Fibroblast of skin of left quadriceps (primary cell): ENCODE data around the gene DNAJC24.
A peak's percentile ranks its signal among the peaks of the same experiment; 100 is the strongest.

ENCODE experiments used
- DNase-seq, 2 experiments: peaks; one replicate each; pipeline ENCODE4 v3.0.0-alpha.2; 2013; ENCODE audit warnings: low read depth in 2 of 2

Gene DNAJC24

GRCh38 chr11:31415435-31415834 is 45.8 kb downstream of the DNAJC24 start:
- no peak for DNase-seq

DNA sequence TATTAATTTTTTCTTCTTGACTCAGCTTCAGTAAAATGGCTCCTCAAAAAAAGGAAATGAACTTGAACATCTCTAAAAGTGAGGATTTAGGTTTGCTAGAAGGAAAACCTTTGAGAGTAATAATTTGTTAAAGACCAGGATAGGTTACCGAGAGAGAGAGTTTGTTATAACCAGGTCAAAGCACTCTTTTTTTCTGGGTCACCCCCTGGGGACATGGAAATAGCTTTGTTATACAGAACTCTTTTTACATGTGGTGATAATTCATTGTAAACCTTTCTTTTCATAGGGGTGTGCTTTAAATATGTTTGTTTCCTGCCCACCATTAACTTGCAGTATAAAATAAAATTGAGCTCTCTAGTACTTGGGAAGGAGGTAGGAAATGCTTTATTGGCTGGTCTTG is 47.7 kb downstream of the DNAJC24 start:
- no peak for DNase-seq

DNA sequence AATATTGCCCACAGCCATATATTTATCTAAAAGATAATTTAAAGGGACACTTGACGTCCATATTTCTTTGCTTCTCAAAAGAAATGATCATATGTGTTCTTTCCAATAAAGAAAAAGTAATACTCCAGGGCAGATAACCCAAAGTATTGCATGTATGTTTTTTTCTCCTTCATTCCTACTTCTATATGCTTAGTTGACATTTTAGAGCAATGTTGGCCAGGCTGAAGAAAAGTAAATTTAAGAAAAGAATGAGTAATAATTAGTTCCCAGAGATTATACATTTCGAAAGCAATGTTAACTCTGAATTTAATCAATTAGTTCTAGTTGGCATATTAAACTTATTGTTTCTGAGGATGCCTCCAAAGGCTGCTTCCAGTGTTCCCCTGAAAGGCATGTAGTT is 48.2 kb downstream of the DNAJC24 start:
- DNase-seq, result no peak

DNA sequence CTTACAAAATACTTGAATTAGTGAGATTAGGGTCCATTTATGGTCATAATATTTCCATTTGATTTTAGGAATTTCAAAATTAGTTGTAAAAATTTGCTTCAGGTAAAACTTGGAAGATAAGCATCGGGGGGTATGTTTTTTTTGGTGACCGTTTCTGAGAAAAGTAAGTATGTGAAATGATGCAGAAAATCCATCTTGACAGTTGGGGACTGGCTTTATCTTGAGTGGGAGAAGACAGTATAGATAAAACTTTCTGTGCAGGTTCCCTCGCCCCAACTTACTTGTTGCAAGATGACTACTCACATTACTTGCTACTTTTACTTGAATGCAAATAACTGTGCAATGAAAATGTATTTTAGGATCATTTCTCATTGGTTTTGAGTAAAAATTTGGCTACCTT is 49.5 kb downstream of the DNAJC24 start:
- DNase-seq, result no peak

DNA sequence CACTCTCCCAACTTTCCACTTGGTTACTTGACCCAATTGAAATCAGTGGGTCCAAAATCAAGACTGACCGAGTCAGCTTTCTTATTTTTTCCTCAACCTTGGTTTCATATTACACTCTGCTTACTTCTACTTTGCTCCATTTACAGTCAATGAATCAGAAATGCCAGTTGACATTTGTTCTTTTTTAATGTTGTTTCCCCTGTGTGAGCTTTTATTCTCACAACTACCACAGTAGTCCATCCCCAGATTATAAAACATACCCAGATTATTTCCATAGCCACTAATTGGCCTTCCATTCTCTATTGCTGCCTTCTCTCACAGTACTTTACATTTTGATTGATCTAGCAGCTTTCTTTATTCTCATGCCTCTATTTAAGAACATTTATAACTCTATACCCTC is 50.0 kb downstream of the DNAJC24 start:
- DNase-seq, result no peak

DNA sequence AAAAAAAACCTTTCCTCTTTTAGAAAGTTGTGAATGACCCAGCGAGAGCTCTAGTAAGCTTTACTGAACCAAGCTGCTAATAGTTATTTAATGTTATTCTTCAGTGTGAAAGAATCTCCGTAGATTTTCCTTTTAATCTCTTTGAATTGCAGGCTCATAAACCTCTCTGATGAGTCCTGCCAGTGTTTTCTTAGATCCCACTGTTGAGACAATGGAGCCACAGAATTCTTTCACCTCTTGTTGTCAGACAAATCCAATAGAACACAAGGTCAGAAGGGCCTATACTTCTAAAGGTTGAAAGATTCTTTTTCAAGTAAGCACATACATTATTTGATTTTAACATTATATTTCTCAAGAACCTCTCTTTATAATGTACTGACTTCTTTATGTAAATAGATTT is 52.2 kb downstream of the DNAJC24 start:
- no peak for DNase-seq

DNA sequence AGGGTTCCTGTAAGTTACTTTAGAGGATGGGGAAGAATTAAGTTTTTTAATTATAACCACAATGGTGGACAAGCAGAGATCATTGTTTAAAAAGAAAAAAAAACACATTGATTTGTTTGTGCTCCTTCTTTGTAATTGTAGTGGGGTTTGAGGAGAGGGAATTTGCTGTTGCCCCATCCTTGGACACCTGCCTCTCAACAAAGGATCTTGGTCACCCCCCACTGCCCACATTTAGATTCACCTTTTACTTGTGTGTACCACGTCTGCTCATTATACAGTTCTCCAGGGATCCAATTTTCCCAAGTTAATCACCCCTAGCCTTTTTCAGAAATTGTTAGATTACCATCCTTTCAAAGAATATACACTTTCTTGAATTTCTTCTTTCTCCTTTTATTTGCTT is 53.0 kb downstream of the DNAJC24 start:
- no peak for DNase-seq

GRCh38 chr11:31424652-31425051 is 55.0 kb downstream of the DNAJC24 start:
- DNase-seq, result no peak

GRCh38 chr11:31433851-31434250 is 64.2 kb downstream of the DNAJC24 start:
- no peak for DNase-seq

DNA sequence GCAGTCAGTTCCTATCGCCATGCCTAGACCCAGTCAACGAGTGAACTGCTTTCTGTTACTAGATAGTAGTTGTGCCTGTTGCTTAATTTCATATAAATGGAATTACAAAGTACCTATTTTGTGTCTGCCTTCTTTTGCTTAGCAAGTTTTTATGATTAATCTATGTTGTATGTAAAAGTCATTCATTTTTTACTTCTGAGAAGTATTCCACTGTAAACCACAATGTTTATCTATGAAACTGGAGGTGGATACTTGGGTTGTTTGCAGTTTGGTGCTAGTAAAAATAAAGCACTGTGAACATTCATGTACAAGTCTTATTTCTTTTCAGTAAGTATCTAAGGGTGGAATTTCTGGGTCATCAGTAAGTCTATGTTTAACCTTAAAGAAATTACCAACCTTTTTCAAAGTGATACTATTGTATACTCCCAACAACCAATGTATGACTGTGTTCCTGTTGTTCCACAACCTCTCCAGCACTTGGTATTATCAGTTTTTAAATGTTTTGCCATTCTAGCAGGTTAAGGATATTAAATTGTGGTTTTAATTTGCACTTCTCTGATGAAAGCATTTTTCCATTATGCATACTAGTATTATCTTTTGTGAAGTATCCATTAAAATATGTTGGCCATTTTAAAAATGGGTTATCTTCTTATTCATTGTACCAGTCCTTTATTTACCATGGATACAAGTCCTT is 68.2 kb downstream of the DNAJC24 start:
- peak; percentile 4 to 16 for DNase-seq

GRCh38 chr11:31441296-31441695 is 71.6 kb downstream of the DNAJC24 start:
- no peak for DNase-seq

DNA sequence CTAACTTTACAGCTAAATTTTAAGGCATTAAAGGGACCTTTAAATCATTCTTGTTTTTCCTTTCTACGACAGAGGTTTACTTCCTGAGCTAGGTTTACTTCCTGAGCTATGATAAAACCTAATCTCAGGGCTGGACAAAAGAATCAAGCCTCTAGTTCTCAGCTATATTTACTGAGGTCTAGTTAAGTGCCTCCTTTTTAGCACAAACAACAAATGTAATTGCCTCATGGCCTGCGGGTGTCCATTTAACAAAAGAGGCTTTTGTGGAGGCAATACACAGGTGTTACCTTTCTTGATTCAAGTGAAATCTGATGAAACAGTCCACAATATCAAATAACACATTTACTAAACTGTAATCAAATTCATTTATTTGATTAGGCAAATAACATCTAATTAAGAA is 72.4 kb downstream of the DNAJC24 start:
- DNase-seq, result no peak

GRCh38 chr11:31443802-31444201 is 74.1 kb downstream of the DNAJC24 start:
- no peak for DNase-seq

- DNase-seq, result no peak
Measured at GRCh38 chr11:31445621-31446020, 76.0 kb downstream of the DNAJC24 start.

GRCh38 chr11:31449040-31449439 is 79.4 kb downstream of the DNAJC24 start:
- DNase-seq, result no peak

DNA sequence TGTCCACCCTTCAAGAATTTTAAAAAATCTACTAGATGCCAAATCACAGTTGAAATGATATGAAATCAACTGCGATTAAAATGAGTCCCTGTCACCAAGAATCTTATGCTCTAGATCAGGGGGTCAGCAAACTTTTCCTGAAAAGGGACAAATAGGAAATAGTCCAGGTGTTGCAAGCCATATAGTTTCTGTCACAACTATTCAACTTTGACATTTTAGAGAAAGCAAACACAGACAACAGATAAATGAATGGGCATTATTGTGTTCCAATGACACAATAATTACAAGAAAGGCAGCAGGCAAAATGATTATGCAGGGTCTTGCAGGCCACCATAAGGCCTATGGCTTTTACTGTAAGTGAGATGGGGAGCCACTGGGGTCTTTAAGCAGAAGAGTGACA is 81.2 kb downstream of the DNAJC24 start:
- no peak for DNase-seq

- DNase-seq, result no peak
Measured at GRCh38 chr11:31455177-31455576, 85.5 kb downstream of the DNAJC24 start.

- DNase-seq, result no peak
Measured at GRCh38 chr11:31464436-31464835, 94.8 kb downstream of the DNAJC24 start.

DNA sequence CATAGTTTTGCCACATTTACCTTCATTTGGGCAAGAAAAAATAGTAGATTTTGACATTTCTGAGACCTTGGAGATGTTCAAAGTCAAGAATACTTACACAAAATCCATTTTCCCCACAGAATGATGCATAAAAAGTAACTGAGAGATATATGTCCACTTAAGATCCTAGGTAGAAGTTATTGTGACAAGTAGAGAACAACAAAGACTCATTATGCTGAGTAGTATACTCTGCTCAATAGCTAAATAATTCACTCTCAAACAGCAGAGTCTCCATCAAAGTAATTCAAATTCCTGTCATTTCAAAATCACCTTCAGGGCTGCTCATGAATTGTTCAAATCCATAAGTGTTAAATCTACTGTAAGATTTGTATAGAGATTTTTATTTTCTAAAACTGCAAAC is 104.4 kb downstream of the DNAJC24 start:
- DNase-seq, result no peak

- DNase-seq, result no peak
Measured at GRCh38 chr11:31477528-31478222, 108.0 kb downstream of the DNAJC24 start.

- no peak for DNase-seq
Measured at GRCh38 chr11:31478223-31478590, 108.5 kb downstream of the DNAJC24 start.

DNA sequence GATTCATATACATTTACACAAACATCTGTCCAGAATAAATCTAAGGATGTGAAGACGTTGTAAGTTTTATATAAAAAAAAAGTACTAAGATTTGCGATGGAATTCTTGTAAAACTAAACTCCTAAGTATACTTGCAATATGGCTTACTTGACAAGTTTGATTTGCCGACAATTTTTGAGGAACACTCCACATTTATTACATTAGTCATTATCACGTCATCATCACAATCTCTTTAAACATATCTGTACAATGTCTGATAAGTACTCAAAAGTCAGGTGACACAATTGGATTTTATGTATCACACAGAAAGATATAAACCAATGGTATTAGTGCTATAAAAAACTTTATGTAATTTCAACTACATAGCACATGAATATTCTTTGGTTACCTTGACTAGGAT is 109.4 kb downstream of the DNAJC24 start:
- no peak for DNase-seq

GRCh38 chr11:31480930-31481329 is 111.3 kb downstream of the DNAJC24 start:
- DNase-seq, result no peak
